ENCODE results near the gene KRT79.

DNA sequence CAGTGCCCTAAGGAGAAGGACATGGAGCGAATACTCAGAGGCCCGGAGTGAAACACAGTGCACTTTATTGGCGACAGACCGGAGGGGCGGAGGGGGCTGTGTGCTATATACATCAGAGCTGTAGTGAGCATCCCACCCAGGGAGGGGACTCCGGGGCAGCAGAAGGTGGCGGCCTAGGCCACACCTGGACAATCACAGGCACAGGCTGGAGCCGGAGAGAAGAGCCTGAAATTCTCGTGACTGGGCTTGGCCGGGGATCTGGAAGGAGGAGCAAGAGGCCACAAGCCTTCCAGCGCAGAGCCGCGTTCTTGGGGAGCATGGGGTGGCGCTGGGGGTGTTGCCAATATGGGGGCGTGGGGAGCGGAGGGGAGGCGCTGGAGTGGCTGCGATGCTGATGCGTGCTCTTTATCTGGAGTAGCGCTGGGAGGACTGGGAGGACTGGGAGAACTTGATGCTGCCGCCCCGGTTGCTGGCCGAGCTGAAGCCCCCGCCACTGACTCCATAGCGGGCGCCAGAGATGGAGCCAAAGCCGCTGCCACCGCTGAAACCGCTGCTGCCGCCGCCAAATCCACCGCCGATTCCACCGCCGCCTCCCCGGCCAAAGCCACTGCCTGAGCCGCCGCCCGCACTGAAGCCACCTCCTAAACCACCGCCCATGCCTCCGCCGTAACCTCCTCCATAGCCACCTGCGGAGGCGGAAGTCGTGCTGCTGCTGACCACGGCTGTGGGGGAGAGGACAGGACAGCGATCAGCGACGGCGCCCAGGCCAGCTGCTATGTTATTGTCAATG is 44.3 kb downstream of the KRT79 start:
- TF ChIP-seq GABPA (IDR thresholded peaks at IDR 0.05; ENCODE audit: low read depth) (no peak), POLR2AphosphoS5 (IDR thresholded peaks at IDR 0.05; ENCODE audit: low read depth) (no peak), SPI1 (IDR thresholded peaks at IDR 0.05; ENCODE audit: borderline replicate concordance, low read depth) (no peak)
- TF ChIP-seq, protein P1, sequence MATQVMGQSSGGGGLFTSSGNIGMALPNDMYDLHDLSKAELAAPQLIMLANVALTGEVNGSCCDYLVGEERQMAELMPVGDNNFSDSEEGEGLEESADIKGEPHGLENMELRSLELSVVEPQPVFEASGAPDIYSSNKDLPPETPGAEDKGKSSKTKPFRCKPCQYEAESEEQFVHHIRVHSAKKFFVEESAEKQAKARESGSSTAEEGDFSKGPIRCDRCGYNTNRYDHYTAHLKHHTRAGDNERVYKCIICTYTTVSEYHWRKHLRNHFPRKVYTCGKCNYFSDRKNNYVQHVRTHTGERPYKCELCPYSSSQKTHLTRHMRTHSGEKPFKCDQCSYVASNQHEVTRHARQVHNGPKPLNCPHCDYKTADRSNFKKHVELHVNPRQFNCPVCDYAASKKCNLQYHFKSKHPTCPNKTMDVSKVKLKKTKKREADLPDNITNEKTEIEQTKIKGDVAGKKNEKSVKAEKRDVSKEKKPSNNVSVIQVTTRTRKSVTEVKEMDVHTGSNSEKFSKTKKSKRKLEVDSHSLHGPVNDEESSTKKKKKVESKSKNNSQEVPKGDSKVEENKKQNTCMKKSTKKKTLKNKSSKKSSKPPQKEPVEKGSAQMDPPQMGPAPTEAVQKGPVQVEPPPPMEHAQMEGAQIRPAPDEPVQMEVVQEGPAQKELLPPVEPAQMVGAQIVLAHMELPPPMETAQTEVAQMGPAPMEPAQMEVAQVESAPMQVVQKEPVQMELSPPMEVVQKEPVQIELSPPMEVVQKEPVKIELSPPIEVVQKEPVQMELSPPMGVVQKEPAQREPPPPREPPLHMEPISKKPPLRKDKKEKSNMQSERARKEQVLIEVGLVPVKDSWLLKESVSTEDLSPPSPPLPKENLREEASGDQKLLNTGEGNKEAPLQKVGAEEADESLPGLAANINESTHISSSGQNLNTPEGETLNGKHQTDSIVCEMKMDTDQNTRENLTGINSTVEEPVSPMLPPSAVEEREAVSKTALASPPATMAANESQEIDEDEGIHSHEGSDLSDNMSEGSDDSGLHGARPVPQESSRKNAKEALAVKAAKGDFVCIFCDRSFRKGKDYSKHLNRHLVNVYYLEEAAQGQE (IDR thresholded peaks at IDR 0.05; ENCODE audit: insufficient replicate concordance, low read depth): no peak
- TF ChIP-seq, protein P2, sequence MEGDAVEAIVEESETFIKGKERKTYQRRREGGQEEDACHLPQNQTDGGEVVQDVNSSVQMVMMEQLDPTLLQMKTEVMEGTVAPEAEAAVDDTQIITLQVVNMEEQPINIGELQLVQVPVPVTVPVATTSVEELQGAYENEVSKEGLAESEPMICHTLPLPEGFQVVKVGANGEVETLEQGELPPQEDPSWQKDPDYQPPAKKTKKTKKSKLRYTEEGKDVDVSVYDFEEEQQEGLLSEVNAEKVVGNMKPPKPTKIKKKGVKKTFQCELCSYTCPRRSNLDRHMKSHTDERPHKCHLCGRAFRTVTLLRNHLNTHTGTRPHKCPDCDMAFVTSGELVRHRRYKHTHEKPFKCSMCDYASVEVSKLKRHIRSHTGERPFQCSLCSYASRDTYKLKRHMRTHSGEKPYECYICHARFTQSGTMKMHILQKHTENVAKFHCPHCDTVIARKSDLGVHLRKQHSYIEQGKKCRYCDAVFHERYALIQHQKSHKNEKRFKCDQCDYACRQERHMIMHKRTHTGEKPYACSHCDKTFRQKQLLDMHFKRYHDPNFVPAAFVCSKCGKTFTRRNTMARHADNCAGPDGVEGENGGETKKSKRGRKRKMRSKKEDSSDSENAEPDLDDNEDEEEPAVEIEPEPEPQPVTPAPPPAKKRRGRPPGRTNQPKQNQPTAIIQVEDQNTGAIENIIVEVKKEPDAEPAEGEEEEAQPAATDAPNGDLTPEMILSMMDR (IDR thresholded peaks at IDR 0.05; ENCODE audit: insufficient read depth, low read length): no peak
